Stimulated activated naive CD8-positive, alpha-beta T cell treated with anti-CD3 and anti-CD28 coated beads, Interleukin-15, Interleukin-2, amounts not matched to agents 100 U/mL and 50 U/mL, for 24 hours (primary cell): Measurements from ENCODE around the gene RPL6.
"Not testable (repeated sequence)": the region's sequence is repeated elsewhere in the genome, so short reads cannot be mapped to it uniquely, and the experiment has no call there.

ENCODE experiments used
- ATAC-seq: fragments of 150-1000 bp; cut with Tn5 transposase; one replicate; pipeline ENCODE4 v1.10.0; 2021
- DNase-seq: peaks from one replicate; pipeline ENCODE4 v3.0.0; 2021

RPL6 gene

GRCh38 chr12:112419297-112420133 lies 10.1 kb upstream of the RPL6 start:
- ATAC-seq (peak; percentile 9), DNase-seq (no peak)

- ATAC-seq (peak; percentile 84), DNase-seq (peak; percentile 95)
Observed at GRCh38 chr12:112418608-112419296, 9.3 kb upstream of the RPL6 start, which contains the start of gene PTPN11. Gene PTPN11 (plus strand): TSS chr12:112418947. CDS start chr12:112419112, 165 bp downstream.

- DNase-seq (no peak), ATAC-seq (no peak)
Observed at GRCh38 chr12:112418273-112418607, 8.8 kb upstream of the RPL6 start.

DNA sequence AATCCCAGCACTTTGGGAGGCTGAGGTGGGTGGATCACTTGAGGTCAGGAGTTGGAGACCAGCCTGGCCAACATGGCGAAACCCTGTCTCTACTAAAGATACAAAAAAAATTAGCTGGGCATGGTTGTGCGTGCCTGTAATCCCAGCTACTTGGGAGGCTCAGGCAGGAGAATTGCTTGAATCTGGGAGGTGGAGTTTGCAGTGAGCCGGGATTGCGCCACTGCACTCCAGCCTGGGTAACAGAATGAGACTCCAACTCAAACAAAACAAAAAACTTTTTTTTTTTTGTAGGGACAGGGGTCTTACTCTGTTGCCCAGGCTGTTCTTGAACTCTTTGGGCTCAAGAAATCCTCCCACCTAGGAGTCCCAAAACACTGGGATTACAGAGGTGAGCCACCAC lies 6.1 kb upstream of the RPL6 start:
- ATAC-seq, DNase-seq: not testable (repeated sequence)

DNA sequence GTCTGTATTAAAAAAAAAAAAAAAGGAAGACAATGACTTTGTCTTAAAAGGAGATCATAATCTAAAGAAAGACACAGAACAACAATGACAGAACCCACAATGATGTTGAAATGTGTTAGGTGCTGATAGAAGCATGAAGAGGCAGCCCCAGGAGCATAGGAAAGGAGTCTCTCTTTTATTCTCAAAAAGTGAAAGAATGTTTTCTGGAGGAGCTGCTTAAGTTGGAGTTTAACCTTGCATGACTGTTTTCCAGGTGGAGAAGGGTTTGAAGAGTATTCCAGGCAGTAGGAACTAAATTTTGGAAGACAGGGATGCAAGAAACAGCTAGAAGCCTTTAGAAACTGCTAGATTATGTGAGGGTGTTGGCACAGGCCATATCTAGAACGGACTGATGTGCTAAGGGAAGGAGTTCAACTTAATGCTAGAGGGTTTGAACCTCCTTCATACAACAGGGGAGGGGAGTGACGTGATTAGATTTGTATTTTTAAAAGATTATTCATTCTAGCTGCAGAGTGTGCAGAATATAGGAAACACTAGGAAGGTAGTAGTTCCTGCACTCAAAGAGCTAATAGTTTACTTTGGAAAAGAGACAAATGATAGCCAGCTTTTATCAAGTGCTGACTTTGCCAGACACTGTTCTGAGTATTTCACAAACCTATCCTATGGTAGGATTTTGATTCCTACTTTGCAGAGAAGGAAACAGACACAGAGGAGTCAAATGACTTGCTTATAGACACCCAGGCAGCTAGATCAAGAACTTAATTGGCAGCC lies 4.6 kb upstream of the RPL6 start:
- DNase-seq (no peak), ATAC-seq (no peak)

- no peak for ATAC-seq
- DNase-seq, result no peak
Observed at GRCh38 chr12:112409906-112410244, 470 bp upstream of the RPL6 start.

DNA sequence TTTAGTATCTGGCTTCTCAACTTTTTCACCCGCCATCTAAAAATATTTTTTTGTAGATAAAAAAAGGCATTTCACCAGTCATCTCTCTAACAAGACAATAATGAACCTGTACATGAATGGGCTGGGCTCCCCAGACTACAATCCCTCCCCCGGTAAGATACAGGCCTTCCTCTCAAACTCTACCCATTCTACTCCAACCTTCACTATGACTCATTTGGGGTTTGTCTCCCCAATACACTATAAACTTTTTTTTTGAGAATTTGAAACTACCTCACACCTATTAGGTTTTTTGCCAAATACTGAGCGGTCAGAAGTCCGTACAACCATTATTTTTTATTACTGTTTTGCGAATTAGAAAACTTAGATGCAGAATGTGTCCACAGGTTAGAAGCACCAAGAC lies 784 bp downstream of the RPL6 start:
- no peak for DNase-seq

DNA sequence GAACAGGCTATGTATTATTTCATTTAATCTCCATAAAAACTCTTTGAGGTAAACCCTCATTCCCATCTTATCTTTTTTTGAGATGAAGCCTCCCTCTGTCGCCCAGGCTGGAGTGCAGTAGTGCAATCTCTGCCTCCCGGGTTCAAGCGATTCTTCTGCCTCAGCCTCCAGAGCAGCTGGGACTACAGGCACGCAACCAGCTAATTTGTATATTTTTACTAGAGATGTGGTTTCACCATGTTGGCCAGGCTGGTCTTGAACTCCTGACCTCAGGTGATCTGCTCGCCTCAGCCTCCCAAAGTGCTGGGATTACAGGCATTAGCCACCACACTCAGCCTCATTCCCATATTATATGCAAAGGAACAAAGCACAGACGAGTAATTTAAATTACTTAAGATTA lies 1.7 kb downstream of the RPL6 start:
- DNase-seq, ATAC-seq: not testable (repeated sequence)

More for the DNA sequence above, 784 bp downstream of the RPL6 start:
- ATAC-seq, result no peak

DNA sequence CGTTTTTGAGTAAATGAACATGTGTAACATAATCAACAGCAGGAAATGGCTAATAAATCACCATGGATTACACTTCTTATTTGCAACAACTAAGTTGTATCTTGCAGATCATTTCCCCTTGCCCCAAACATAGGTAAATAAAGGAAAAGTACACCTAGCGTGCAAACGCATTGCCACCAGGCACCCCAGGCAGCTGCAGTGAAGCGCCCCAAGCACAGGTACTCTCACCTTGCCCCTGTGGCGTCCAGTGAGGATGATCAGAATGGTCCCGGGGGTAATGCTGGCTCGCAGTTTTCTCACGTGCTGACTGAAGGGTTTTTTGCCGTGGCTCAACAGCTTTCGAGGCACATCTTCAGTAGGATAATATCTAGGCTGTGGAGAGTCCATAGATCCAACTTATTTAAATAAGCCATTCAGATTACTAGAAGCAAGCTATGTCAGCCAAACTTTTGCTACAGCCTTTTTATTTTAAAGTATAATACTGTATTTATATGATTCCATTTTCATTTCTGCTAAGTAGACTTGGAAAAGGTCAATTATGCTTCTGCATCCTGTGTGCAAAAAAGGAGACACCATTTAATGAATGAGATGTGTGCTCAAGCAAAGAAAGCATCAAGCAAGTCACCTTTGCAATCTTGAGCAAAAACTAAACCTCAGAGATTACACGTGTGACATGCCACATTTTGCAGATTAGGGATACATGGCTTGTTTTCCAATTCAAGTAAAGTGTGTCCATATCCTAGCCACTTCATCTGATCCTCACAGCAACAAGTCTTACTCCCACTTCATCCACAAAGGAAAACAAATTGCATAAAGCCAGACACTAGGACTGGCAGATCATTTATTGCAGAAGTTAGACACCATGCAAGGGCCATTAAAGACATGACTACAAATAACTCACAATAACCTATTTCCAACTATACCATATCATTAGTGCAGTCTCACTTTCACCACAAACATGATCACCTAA lies 2.6 kb downstream of the RPL6 start:
- no peak for ATAC-seq

GRCh38 chr12:112401903-112402498 lies 7.4 kb downstream of the RPL6 start:
- no peak for ATAC-seq

More for the DNA sequence above, 2.6 kb downstream of the RPL6 start:
- no peak for DNase-seq

GRCh38 chr12:112401054-112401453 lies 8.4 kb downstream of the RPL6 start:
- DNase-seq (no peak), ATAC-seq (no peak)

More at GRCh38 chr12:112401903-112402498, 7.4 kb downstream of the RPL6 start:
- no peak for DNase-seq

DNA sequence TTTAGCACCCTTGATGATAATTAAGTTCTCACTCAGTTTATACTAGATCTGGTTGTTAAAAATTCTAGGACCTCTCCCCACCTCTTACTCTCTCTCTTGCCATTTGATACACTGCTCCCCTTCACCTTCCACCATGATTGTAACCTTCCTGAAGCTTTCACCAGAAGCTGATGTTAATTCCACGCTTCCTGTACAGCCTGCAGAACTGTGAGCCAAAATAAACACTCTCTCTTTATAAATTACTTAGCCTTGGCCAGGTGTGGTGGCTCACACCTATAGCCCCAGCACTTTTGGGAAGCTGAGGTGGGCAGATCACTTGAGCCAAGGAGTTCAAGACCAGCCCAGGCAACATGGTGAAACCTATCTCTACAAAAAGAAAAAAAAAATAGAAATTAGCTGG lies 16.1 kb downstream of the RPL6 start:
- no peak for ATAC-seq
- DNase-seq, result no peak

DNA sequence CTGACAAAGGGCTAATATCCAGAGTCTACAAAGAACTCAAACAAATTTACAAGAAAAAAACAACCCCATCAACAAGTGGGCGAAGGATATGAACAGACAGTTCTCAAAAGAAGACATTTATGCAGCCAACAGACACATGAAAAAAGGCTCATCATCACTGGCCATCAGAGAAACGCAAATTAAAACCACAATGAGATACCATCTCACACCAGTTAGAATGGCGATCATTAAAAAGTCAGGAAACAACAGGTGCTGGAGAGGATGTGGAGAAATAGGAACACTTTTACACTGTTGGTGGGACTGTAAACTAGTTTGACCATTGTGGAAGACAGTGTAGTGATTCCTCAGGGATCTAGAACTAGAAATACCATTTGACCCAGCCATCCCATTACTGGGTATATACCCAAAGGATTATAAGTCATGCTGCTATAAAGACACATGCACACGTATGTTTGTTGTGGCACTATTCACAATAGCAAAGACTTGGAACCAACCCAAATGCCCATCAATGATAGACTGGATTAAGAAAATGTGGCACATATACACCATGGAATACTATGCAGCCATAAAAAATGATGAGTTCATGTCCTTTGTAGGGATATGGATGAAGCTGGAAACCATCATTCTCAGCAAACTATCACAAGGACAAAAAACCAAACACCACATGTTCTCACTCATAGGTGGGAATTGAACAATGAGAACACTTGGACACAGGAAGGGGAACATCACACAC lies 19.3 kb downstream of the RPL6 start:
- not testable (repeated sequence) for DNase-seq, ATAC-seq

DNA sequence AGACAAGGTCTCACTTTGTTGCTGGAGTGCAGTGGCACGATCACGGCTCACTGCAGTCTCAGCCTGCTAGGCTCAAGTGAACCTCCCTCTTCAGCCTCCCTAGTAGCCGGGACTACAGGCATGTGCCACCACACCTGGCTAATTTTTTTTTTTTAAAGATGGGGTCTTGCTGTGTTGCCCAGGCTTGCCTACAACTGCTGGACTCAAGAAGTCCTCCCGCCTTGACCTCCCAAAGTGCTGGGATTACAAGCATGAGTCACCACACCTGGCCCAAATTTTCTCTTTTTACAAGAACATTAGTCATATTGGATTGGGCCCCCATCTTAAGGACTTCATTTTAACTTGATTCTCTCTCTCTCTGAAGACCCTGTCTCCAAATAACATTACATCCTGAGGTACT lies 20.2 kb downstream of the RPL6 start:
- DNase-seq, result no peak
- ATAC-seq, result no peak

DNA sequence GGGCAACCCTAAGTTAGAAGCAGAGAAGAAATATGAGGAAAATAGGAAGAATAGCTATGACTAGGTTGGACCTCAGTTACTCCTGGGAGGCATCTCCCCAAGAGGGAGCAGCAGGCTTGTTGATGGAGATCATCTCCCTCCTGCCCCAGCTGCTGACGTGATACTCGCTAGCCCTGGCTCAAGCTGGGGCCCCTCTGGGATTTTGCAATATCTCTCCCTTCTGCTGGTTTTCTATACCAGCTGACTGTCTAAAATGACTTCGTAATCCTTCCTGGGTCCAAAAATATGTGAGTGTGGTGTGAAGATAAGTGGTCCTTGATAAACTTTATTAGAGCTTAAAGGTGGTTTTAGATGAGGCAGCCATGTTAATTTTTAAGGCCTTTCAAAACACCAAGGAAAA lies 22.7 kb downstream of the RPL6 start:
- ATAC-seq, result no peak
- no peak for DNase-seq

- ATAC-seq, result no peak
- DNase-seq, result no peak
Observed at GRCh38 chr12:112382866-112383265, 26.5 kb downstream of the RPL6 start.

DNA sequence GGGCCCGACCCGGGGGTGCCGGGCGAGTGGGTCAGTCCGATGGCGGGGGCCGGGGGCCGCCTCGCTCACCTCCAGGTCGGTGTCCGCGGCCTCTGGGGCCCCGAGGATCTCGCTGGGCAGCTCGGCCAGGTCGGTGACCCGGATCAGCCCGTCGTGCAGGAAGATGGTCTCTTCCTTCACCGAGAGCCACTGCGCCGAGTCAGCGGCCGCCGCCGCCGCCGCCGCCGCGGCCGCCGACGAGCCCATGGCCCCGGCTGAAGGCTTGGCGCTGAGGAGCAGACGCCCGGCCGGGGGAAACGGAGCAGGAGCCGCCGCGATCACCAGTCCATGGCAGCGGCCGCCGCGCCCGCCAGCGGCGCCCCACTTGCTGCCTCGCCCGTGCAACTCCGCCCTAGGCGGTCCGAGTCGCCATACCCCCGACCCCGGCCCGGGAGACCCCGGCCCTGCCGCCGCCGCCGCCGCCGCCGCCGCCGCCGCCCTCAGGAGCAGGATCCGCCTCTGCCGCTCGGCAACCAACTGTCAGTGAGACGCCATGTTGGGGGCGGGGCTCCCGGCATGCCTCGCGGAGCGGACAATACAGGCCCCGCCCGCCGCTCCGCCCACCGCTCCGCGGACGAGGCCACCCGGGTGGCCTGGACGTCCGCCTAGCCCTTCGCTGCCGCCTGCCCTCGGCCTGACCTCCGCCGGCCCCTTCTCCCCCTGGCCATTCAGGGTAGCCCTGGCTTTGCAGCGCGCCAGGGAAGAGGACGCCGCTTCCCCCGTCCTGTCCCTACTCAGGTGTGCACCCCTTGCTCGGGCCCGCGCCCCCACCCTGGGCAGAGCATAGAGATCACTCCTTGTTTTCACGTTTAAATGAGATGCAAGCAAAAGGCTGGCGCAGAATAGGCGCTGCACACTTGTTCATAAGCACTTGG lies 27.3 kb downstream of the RPL6 start, which contains the start of gene HECTD4:
TSS of gene HECTD4 (minus strand) at position 549 of the 914 bp plus-strand sequence. CDS start at position 246, 303 bp downstream.
- DNase-seq (peak; percentile 98), ATAC-seq (peak; percentile 95)

GRCh38 chr12:112381406-112381882 lies 28.0 kb downstream of the RPL6 start:
- peak; percentile 49 for DNase-seq
- ATAC-seq, result peak; percentile 47
